Measurements from ENCODE around the gene CCNDBP1.
A peak's percentile ranks its signal among the peaks of the same experiment; 100 is the strongest.
"Not testable (repeated sequence)": the region's sequence is repeated elsewhere in the genome, so short reads cannot be mapped to it uniquely, and the experiment has no call there.

Gene CCNDBP1

GRCh38 chr15:43218908-43219706 lies 33.9 kb downstream of the CCNDBP1 start:
- no peak overlapping the region for H3K4me3 ChIP-seq (replicated peaks; ENCODE audit: low read depth, low read length)
- DNase-seq (ENCODE audit: low read depth), result peak; percentile 19
- TF ChIP-seq CTCF (IDR thresholded peaks at IDR 0.05; ENCODE audit: low read length, missing control alignments), result peak; percentile 20

DNA sequence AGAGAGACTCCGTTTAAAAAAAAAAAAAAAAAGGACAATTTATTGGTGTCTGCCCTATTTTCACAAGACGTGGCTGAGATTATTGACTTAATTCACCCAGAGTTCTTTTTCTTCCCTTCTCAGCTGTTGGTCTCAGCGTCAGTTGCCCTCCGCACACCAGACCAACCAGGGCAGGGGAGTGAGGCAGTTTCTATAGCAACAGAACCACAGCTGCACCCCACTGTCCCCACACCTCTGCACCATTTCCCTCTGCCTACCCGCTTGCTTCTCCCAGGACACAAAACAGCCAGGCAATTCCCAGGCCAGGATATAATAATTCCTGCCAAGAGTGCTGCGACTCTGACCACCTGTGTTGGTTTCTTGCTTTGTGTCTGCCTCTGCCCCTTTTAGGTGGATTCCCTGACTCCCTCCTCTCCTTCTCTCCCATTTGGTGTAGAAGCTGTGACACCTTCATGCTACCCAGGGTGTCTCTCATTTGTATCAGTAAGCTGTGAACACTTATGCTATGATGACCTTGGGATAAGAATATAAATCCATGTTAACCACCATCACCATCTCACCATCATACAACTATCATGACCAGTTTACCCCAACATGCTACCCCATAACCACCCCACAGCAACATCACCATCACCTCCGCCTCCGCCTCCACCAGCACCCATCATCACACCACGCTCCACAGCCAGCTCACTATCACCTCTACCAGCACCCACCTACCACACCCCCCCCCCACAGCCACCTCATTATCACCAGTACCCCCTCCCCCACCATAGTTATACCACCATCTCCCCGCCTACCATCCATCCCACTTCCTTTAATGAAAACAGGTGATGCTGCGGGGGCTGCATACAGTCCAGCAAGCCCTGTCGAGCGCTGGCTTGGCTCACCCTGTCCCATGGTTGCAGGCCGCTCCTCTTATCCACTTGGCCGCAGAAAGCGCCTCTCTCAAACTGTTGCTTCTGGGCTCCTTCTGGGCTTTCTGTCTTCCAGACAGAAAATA lies 35.0 kb downstream of the CCNDBP1 start:
- no peak for TF ChIP-seq CTCF (IDR thresholded peaks at IDR 0.05; ENCODE audit: low read length, missing control alignments)
- no peak for DNase-seq (ENCODE audit: low read depth)
- H3K4me3 ChIP-seq (replicated peaks; ENCODE audit: low read depth, low read length), result no peak overlapping the region

DNA sequence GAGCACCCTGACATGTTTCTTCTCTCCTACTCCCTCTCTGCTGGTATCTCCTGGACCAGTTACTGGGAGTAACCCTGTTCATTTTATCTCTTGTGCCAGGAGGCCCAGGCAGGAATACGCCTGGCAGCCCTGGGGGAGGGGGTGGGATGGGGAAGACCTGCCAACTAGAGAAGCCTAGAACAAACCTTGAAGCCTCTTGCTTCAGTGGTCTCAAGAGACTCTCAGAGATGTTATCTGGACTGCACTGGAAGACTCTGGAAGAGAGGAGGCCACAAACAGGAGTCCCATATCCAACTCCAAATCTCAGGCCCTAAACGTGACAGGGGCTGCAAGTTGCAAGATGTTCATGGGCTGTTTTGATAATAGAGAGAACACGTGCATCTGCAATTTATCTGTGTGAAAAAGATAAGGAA lies 35.8 kb downstream of the CCNDBP1 start, which contains the start of gene EPB42:
TSS of gene EPB42 (minus strand) at position 28 of the 413 bp plus-strand sequence. CDS start 193 bp downstream, outside the sequence.
- TF ChIP-seq CTCF (IDR thresholded peaks at IDR 0.05; ENCODE audit: low read length, missing control alignments), result no peak
- no peak for DNase-seq (ENCODE audit: low read depth)
- no peak within 1 kb of the TSS for H3K4me3 ChIP-seq (replicated peaks; ENCODE audit: low read depth, low read length)

- no peak for DNase-seq (ENCODE audit: low read depth)
These were observed 36.2 kb downstream of the CCNDBP1 start for GRCh38 chr15:43221422-43221821.

GRCh38 chr15:43225201-43225949 lies 40.2 kb downstream of the CCNDBP1 start:
- DNase-seq (ENCODE audit: low read depth), result peak; percentile 76
- TF ChIP-seq CTCF (IDR thresholded peaks at IDR 0.05; ENCODE audit: low read length, missing control alignments), result peak; percentile 88
- H3K4me3 ChIP-seq (replicated peaks; ENCODE audit: low read depth, low read length), result no peak overlapping the region

More at GRCh38 chr15:43221422-43221821, 36.2 kb downstream of the CCNDBP1 start:
- TF ChIP-seq CTCF (IDR thresholded peaks at IDR 0.05; ENCODE audit: low read length, missing control alignments), result no peak
- H3K4me3 ChIP-seq (replicated peaks; ENCODE audit: low read depth, low read length), result no peak overlapping the region

GRCh38 chr15:43225950-43226255 lies 40.7 kb downstream of the CCNDBP1 start:
- not testable (repeated sequence) for H3K4me3 ChIP-seq (replicated peaks; ENCODE audit: low read depth, low read length); DNase-seq (ENCODE audit: low read depth)
